Thyroid gland (tissue), 4 donors: ENCODE measurements around the gene TEAD3.

ENCODE experiments used
- POLR2A ChIP-seq, 2 donors: fragments of 450-650 bp; IDR thresholded peaks; one replicate each; pipeline ENCODE4 v1.6.1; 2017; ENCODE audit warnings: antibody characterized with exemption in 2 of 2, mild to moderate bottlenecking in 2 of 2, moderate library complexity in 1 of 2
- TF ChIP-seq, protein P1 (sequence below), 6 experiments: fragments of 200-600 bp in 3 of 6; fragments of 450-650 bp in 3 of 6; sonication (generic) in 3 of 6; IDR thresholded peaks; one replicate each; pipeline ENCODE4 v1.5.1; 2016 to 2019; ENCODE audit warnings: antibody characterized with exemption in 6 of 6, mild to moderate bottlenecking in 2 of 6, inconsistent platforms in 1 of 6, moderate library complexity in 1 of 6

GRCh38 chr6:35493307-35493983 lies 3.4 kb downstream of the TEAD3 start:
- TF ChIP-seq, protein P1, sequence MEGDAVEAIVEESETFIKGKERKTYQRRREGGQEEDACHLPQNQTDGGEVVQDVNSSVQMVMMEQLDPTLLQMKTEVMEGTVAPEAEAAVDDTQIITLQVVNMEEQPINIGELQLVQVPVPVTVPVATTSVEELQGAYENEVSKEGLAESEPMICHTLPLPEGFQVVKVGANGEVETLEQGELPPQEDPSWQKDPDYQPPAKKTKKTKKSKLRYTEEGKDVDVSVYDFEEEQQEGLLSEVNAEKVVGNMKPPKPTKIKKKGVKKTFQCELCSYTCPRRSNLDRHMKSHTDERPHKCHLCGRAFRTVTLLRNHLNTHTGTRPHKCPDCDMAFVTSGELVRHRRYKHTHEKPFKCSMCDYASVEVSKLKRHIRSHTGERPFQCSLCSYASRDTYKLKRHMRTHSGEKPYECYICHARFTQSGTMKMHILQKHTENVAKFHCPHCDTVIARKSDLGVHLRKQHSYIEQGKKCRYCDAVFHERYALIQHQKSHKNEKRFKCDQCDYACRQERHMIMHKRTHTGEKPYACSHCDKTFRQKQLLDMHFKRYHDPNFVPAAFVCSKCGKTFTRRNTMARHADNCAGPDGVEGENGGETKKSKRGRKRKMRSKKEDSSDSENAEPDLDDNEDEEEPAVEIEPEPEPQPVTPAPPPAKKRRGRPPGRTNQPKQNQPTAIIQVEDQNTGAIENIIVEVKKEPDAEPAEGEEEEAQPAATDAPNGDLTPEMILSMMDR (IDR thresholded peaks at IDR 0.05), result no peak
- TF ChIP-seq POLR2A (IDR thresholded peaks at IDR 0.05), result no peak
